ENCODE measurements around the gene ZNF511. TPM values are rescaled to one million over a fixed set of nuclear protein-coding genes. Genes with fewer than 3 reads are reported as not detected.

Gene ZNF511
- total and polyA plus RNA-seq, 9 of the 15 experiments (the other 6 are each of a cell fraction or from before 2014, with no cell fraction given): 0.61 to 69.3 (median 40.1) TPM

GRCh38 chr10:133359972-133360610, 51.4 kb downstream of the ZNF511 start (continued):
- no peak; a peak in 1 of 6 replicates for TF ChIP-seq ZBTB11 (CRISPR knock-in tag; IDR thresholded peaks at IDR 0.05)
- no peak for TF ChIP-seq ZKSCAN8 (CRISPR knock-in tag; IDR thresholded peaks at IDR 0.05)
- TF ChIP-seq RUNX1 (IDR thresholded peaks at IDR 0.05; ENCODE audit: low read depth): no peak
- no peak for TF ChIP-seq CLOCK (CRISPR knock-in tag; IDR thresholded peaks at IDR 0.05; ENCODE audit: borderline replicate concordance)
- TF ChIP-seq KDM2B (CRISPR knock-in tag; IDR thresholded peaks at IDR 0.05): no peak
- TF ChIP-seq RBBP5 (IDR thresholded peaks at IDR 0.05; ENCODE audit: borderline replicate concordance, insufficient read depth, low read length, poor library complexity, severe bottlenecking): no peak
- TF ChIP-seq RNF2 (IDR thresholded peaks at IDR 0.05): 0 out of 2 replicates have a peak, but pooled peaks have one; percentile 48
- no peak for TF ChIP-seq CCAR2 (IDR thresholded peaks at IDR 0.05; ENCODE audit: low read depth, low read length)
- no peak for TF ChIP-seq SREBF1 (IDR thresholded peaks at IDR 0.05; ENCODE audit: borderline replicate concordance, low read depth, low read length)
- peak; percentile 12; the same call in 1 of the 2 replicates for TF ChIP-seq MYC (IDR thresholded peaks at IDR 0.05; ENCODE audit: low read depth, low read length)
- no peak for TF ChIP-seq MYC (CRISPR knock-in tag; IDR thresholded peaks at IDR 0.05; ENCODE audit: borderline replicate concordance, low read depth)
- no peak for TF ChIP-seq ZNF76 (CRISPR knock-in tag; IDR thresholded peaks at IDR 0.05; ENCODE audit: borderline replicate concordance)
- TF ChIP-seq ZNF263 (CRISPR knock-in tag; IDR thresholded peaks at IDR 0.05; ENCODE audit: borderline replicate concordance): 0 out of 2 replicates have a peak, but pooled peaks have one; percentile 28
- TF ChIP-seq ILF3 (IDR thresholded peaks at IDR 0.05; ENCODE audit: borderline replicate concordance): no peak
- TF ChIP-seq JUND (IDR thresholded peaks at IDR 0.05; ENCODE audit: borderline replicate concordance, low read depth, low read length): 0 out of 2 replicates have a peak, but pooled peaks have one; percentile 1
- no peak for TF ChIP-seq JUND (tag; IDR thresholded peaks at IDR 0.05; ENCODE audit: borderline replicate concordance, low read depth, low read length)
- no peak for TF ChIP-seq C11orf30 (IDR thresholded peaks at IDR 0.05; ENCODE audit: low read depth)
- TF ChIP-seq SNIP1 (IDR thresholded peaks at IDR 0.05; ENCODE audit: low read depth): no peak
- peak in 1 of 2 experiments; percentile 41; a peak in 1 of 4 replicates for TF ChIP-seq HDAC1 (IDR thresholded peaks at IDR 0.05)
- peak; percentile 26; the same call in 1 of the 2 replicates for TF ChIP-seq FOXM1 (IDR thresholded peaks at IDR 0.05; ENCODE audit: low read depth)
- no peak for TF ChIP-seq FOXM1 (CRISPR knock-in tag; IDR thresholded peaks at IDR 0.05; ENCODE audit: low read depth)
- TF ChIP-seq NEUROD1 (IDR thresholded peaks at IDR 0.05; ENCODE audit: borderline replicate concordance, low read depth, low read length, partially characterized antibody): no peak

Data from K562 (cell line).